GM18868 (cell line): ENCODE data around the gene GCK.
"Not testable (repeated sequence)": the region's sequence is repeated elsewhere in the genome, so short reads cannot be mapped to it uniquely, and the experiment has no call there.

Experiments used
- ATAC-seq: cut with Tn5 transposase; IDR thresholded peaks from one replicate; pipeline ENCODE4 v1.9.1; 2021; ENCODE audit warnings: mild to moderate bottlenecking, moderate library complexity; ENCODE audit not compliant: unreplicated experiment

The GCK gene

GRCh38 chr7:44210107-44210506 lies 20.9 kb upstream of the GCK start:
- ATAC-seq: no peak

- ATAC-seq: no peak
Measured at GRCh38 chr7:44208085-44208484, 18.8 kb upstream of the GCK start.

- ATAC-seq: no peak
Measured at GRCh38 chr7:44206008-44206407, 16.8 kb upstream of the GCK start.

- no peak for ATAC-seq
Measured at GRCh38 chr7:44201813-44202212, 12.6 kb upstream of the GCK start.

- peak; percentile 98 for ATAC-seq
Measured at GRCh38 chr7:44200699-44201461, 11.6 kb upstream of the GCK start, which contains the start of gene YKT6. TSS of gene YKT6 (plus strand) at chr7:44200978. CDS start at chr7:44201136, 158 bp downstream.

- not testable (repeated sequence) for ATAC-seq
Measured at GRCh38 chr7:44200163-44200562, 10.9 kb upstream of the GCK start.

GRCh38 chr7:44197474-44197873 lies 8.2 kb upstream of the GCK start:
- ATAC-seq: no peak

GRCh38 chr7:44196450-44196872 lies 7.2 kb upstream of the GCK start:
- ATAC-seq: peak; percentile 49

GRCh38 chr7:44195889-44196288 lies 6.7 kb upstream of the GCK start:
- no peak for ATAC-seq

GRCh38 chr7:44194562-44195145 lies 5.4 kb upstream of the GCK start:
- no peak for ATAC-seq

GRCh38 chr7:44194069-44194468 lies 4.8 kb upstream of the GCK start:
- ATAC-seq: no peak

GRCh38 chr7:44193011-44193802 lies 4.0 kb upstream of the GCK start:
- ATAC-seq: no peak

- ATAC-seq: no peak
Measured at GRCh38 chr7:44191171-44191570, 1.9 kb upstream of the GCK start.

- ATAC-seq: no peak
Measured at GRCh38 chr7:44189993-44190872, 994 bp upstream of the GCK start.

GRCh38 chr7:44188480-44189225 lies 586 bp downstream of the GCK start:
- no peak for ATAC-seq

- no peak for ATAC-seq
Measured at GRCh38 chr7:44187636-44188416, 1.4 kb downstream of the GCK start.

GRCh38 chr7:44186736-44187135 lies 2.5 kb downstream of the GCK start:
- no peak for ATAC-seq

- no peak for ATAC-seq
Measured at GRCh38 chr7:44185729-44186128, 3.5 kb downstream of the GCK start.

GRCh38 chr7:44184873-44185446 lies 4.3 kb downstream of the GCK start:
- ATAC-seq: no peak
